ENCODE results near the gene AADACL4.

The AADACL4 gene

GRCh38 chr1:12614402-12615158 is 29.3 kb upstream of the AADACL4 start:
- DNase-seq: no peak

GRCh38 chr1:12615159-12615864 is 28.6 kb upstream of the AADACL4 start:
- no peak for DNase-seq

- no peak for DNase-seq
Observed at GRCh38 chr1:12615865-12616708, 27.8 kb upstream of the AADACL4 start.

- no peak for DNase-seq
Observed at GRCh38 chr1:12616709-12617373, 27.0 kb upstream of the AADACL4 start.

- DNase-seq: no peak
Observed at GRCh38 chr1:12617511-12617900, 26.4 kb upstream of the AADACL4 start.

GRCh38 chr1:12617901-12618660 is 25.8 kb upstream of the AADACL4 start, which contains the start of gene DHRS3:
Gene DHRS3, minus strand, starts transcription at chr1:12618210. Its CDS starts 862 bp downstream, at chr1:12617348.
- DNase-seq: no peak

GRCh38 chr1:12618661-12618964 is 25.3 kb upstream of the AADACL4 start:
- DNase-seq: no peak

- DNase-seq: no peak
Observed at GRCh38 chr1:12618965-12619791, 24.7 kb upstream of the AADACL4 start.

- peak; percentile 41 for DNase-seq
Observed at GRCh38 chr1:12619792-12620487, 23.9 kb upstream of the AADACL4 start.

GRCh38 chr1:12620488-12620865 is 23.4 kb upstream of the AADACL4 start:
- no peak for DNase-seq

- DNase-seq: no peak
Observed at GRCh38 chr1:12620931-12621330, 23.0 kb upstream of the AADACL4 start.

- DNase-seq: no peak
Observed at GRCh38 chr1:12621346-12622335, 22.2 kb upstream of the AADACL4 start.

- no peak for DNase-seq
Observed at GRCh38 chr1:12622506-12622905, 21.4 kb upstream of the AADACL4 start.

GRCh38 chr1:12625276-12625675 is 18.6 kb upstream of the AADACL4 start:
- DNase-seq: no peak

- DNase-seq: no peak
Observed at GRCh38 chr1:12626888-12627287, 17.0 kb upstream of the AADACL4 start.

GRCh38 chr1:12627296-12627695 is 16.6 kb upstream of the AADACL4 start:
- no peak for DNase-seq

GRCh38 chr1:12629511-12629956 is 14.4 kb upstream of the AADACL4 start:
- DNase-seq: no peak

- no peak for DNase-seq
Observed at GRCh38 chr1:12629985-12630760, 13.7 kb upstream of the AADACL4 start.

All from NCI-H446 treated with DMSO at 0.1 percent for 48 hours (cell line).